Heart right ventricle (tissue), 16 donors: ENCODE measurements around the gene DYSF. TPM values are rescaled to one million over a fixed set of nuclear protein-coding genes. Genes with fewer than 3 reads are reported as not detected.
"Not testable (repeated sequence)": the region's sequence is repeated elsewhere in the genome, so short reads cannot be mapped to it uniquely, and the experiment has no call there.

Experiments
- ATAC-seq, 8 donors: fragments of 200-7000 bp; cut with Tn5 transposase; one replicate each; pipeline ENCODE4 v1.9.1; 2020; ENCODE audit warnings: mild to moderate bottlenecking in 8 of 8, moderate library complexity in 8 of 8, moderate number of reproducible peaks in 1 of 8
- DNase-seq, 2 donors: peaks; one replicate each; pipeline ENCODE4 v3.0.0-alpha.2; 2020
- H3K27ac ChIP-seq, 10 donors: fragments of 200-600 bp; sonication (generic) in 2 of 10; one replicate each; pipeline versions ENCODE4 v1.5.0 to v1.8.0; 2020 to 2022; ENCODE audit warnings: mild to moderate bottlenecking in 3 of 10
- H3K27me3 ChIP-seq, 7 donors: fragments of 200-600 bp; one replicate each; pipeline ENCODE4 v1.8.0; 2021 to 2022; ENCODE audit warnings: mild to moderate bottlenecking in 2 of 7
- H3K36me3 ChIP-seq, 9 donors: fragments of 200-600 bp; sonication (generic) in 1 of 9; one replicate each; pipeline versions ENCODE4 v1.5.0 to v1.8.0; 2020 to 2022; ENCODE audit warnings: mild to moderate bottlenecking in 2 of 9
- H3K4me1 ChIP-seq, 9 donors: fragments of 200-600 bp; sonication (generic) in 1 of 9; one replicate each; pipeline versions ENCODE4 v1.5.0 to v1.8.0; 2020 to 2022; ENCODE audit warnings: mild to moderate bottlenecking in 4 of 9
- H3K4me3 ChIP-seq, 10 donors: fragments of 200-600 bp; sonication (generic) in 2 of 10; one replicate each; pipeline versions ENCODE4 v1.5.0 to v1.8.0; 2020 to 2022; ENCODE audit warnings: mild to moderate bottlenecking in 7 of 10, moderate library complexity in 2 of 10
- H3K9me3 ChIP-seq, 11 donors: fragments of 200-600 bp in 10 of 11; sonication (generic) in 2 of 11; one replicate each; pipeline versions ENCODE4 v1.5.0 to v1.8.0; 2013 to 2022; ENCODE audit warnings: mild to moderate bottlenecking in 2 of 11, control low read depth in 1 of 11, moderate library complexity in 1 of 11
- CTCF ChIP-seq, 9 donors: fragments of 200-600 bp; sonication (generic) in 2 of 9; IDR thresholded peaks; one replicate each; pipeline versions ENCODE4 v1.5.0 to v1.8.0; 2021 to 2022; ENCODE audit warnings: antibody characterized with exemption in 9 of 9, mild to moderate bottlenecking in 5 of 9, moderate library complexity in 1 of 9
- WGBS, 2 donors: extraction: QIAGEN DNeasy Blood & Tissue Kit; methylation state at CpG; one replicate each; pipeline ENCODE4 v1.1.7; 2013; ENCODE audit warnings: inconsistent platforms in 1 of 2; 5-methylcytosine and 5-hydroxymethylcytosine counted together
- intact Hi-C, 10 donors: fragments of 100-400 bp; cut with DNase I; formaldehyde crosslinking; loops; one replicate each; pipeline versions ENCODE4 v1.11.1 to v1.14.2; 2022
- polyA plus RNA-seq, 2 donors: library from polyadenylated mRNA; stranded (reverse); fragments of 200-250 nt; gene quantifications; one replicate each; pipeline ENCODE4 v1.2.3, GENCODE V29; 2013
- total RNA-seq, 10 donors: library from RNA; stranded (reverse); fragmentation: NEBNext Ultra II Directional in 3 of 10; extraction: Animal tissue kit (Norgen Biotek cat#: 25700) in 3 of 10; gene quantifications; one replicate each; pipeline versions ENCODE4 v1.2.1 to v1.2.4, GENCODE V29; 2021 to 2023
- donor health status: Arrhythmogenic right ventricular cardiomyopathy.
- donor health status: ischemic (EF 13 %, LVEDD 7.1; RV severe dilation, severe dysfunction).
- donor health status: healthy with polysubstance abuse.
- donor health status: DM: no; HTN: yes; CAD: no.
- donor health status: DM: no; HTN: no; CAD: no.
- donor health status: ischemic (EF 25% LVEDD 6.9; RV normal size, moderate dysfunction).
- donor health status: ischemic (EF 25% LVEDD 5.7; RV mildly dilated, moderate dysfunction).
- donor health status: healthy.
- donor health status: DM: yes; HTN: yes; CAD: no.
- donor health status: Ischemic cardiomyopathy.
- donor health status: ischemic (EF 35%, LVEDD 5.7; RV mildly dilated, moderate dysfunction).
- donor health status: nonischemic (EF 11% LVEDD 7.7; RV severe dilation, severe dysfunction).
- donor health status: DM: yes; HTN: yes; CAD: no.
- donor health status: PGD.
- donor health status: ischemic (EF 29% LVEDD 5.4; RV normal size, mild dysfunction).
- donor health status: nonischemic (EF 23%, LVEDD 6.1; RV moderate dilation, normal function).

Gene DYSF
- total and polyA plus RNA-seq, 12 donors = 20.6 to 100 (median 64.8) TPM

DNA sequence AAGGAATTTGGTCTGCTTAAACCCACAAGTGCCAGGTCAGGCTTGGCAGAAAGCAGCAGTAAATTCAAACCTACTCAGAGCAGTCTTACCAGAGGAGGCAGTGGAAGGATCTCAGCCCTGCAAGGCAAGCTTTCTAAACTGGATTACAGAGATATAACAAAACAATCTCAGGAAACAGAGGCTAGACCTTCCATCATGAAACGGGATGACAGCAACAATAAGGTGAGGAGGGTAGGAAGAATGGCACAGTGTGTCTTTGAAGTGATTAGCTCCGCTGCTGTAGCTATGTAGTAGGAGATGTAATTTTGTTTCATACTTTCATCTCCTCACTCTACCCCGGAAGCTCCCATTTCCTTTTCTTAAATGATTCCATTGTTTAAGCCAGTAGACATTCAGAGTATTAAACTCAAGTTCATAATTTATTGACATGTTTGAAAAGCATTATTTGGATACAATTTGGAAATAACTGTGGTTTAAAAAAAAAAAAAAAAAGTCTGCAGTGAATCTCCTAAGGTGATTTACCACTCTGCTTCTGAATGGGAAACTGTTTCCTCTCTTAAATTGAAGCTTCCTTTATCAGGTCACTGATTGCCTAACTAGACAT is 29.4 kb upstream of the DYSF start:
- Histone ChIP-seq H3K4me3 (no peak overlapping the region), H3K36me3 (peaks cover 0 to 97% (median 45%) of the 10 kb centered on the region in 9 donors), H3K9me3 (no peaks in the 10 kb centered on the region), H3K4me1 (peaks cover 0 to 43% (median 14%) of the 10 kb centered on the region in 9 donors), H3K27me3 (no peaks in the 10 kb centered on the region), H3K27ac (peak overlapping the region in 2 of 10 donors; percentile 44 to 56)
- ATAC-seq = peak in 5 of 8 donors; percentile 31 to 61 (median 50)
- DNase-seq = no peak
- intact Hi-C loops = loop anchor here in 1 of 10 donors (5.0 kb wide), 1 partner anchor 37 kb away; no protein-coding TSS in a partner anchor
- TF ChIP-seq CTCF (IDR thresholded peaks at IDR 0.05) = no peak
- 54 to 63% methylated on average over 3 of the region's 3 CpGs for WGBS, 2 donors

DNA sequence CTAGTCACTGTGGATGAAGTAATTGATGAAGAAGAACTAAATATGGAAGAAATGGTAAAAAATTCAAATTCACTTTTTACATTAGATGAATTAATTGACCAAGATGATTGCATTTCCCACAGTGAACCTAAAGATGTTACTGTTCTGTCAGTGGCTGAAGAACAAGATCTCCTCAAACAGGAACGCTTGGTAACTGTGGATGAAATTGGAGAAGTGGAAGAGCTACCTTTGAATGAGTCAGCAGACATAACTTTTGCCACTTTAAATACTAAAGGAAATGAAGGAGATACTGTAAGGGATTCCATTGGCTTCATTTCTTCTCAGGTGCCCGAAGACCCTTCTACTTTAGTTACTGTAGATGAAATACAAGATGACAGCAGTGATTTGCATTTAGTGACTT is 26.6 kb upstream of the DYSF start:
- DNase-seq = no peak
- no peak for TF ChIP-seq CTCF (IDR thresholded peaks at IDR 0.05)
- Histone ChIP-seq H3K27me3 (no peaks in the 10 kb centered on the region), H3K36me3 (peaks cover 0 to 100% (median 62%) of the 10 kb centered on the region in 9 donors), H3K9me3 (no peaks in the 10 kb centered on the region), H3K4me1 (peaks cover 0 to 43% (median 13%) of the 10 kb centered on the region in 9 donors), H3K4me3 (no peak overlapping the region), H3K27ac (peak overlapping the region in 1 of 10 donors; percentile 10)
- intact Hi-C loops = no loop called here
- 96 to 97% methylated on average over 2 of the region's 2 CpGs for WGBS, 2 donors
- ATAC-seq = no peak

DNA sequence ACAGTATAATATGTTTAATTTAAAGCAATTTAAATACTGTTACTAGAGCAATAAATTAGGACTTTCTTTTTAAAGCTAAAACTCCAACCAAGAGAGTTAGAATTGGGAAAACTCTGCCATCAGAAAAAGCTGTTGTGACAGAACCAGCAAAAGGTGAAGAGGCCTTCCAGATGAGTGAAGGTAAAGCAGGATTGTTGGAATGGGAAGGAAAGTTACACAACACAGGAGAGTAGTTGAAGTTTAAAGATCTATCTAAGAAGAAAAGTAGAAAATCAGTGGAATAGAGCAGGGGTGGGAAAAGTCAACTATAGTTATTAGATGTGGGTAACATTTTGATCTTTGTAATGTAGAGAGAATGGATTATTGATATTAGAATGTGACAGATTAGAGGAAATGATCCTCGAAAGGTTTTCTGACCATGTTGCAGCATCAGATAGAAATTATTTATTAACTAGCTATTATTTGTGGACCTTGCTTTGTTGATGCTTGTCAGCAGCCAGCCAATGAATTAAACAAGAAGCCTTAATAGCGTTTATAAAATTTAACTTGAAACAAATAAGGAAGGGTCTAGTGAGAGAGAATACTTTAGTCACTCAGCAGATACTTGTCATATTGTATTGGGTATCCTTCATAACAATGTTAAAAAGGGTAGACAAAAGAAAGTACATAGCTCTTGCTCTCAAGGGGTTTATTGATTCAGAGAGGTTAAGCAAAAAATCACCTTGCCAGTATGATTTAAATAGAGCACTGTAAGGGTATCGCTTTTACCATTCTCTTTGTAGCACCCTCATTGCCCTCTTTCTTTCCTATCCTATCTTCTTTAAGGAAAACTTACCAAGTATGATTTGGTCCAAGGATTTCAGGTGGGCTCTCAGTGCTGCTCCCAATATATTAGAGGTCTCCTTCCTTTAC is 24.6 kb upstream of the DYSF start:
- no peak overlapping the region for H3K27ac ChIP-seq
- no peak for TF ChIP-seq CTCF (IDR thresholded peaks at IDR 0.05)
- no peak for ATAC-seq
- DNase-seq = no peak
- intact Hi-C loops = no loop called here
- no peaks in the 10 kb centered on the region for H3K9me3 ChIP-seq
- 94 to 95% methylated on average over 3 of the region's 3 CpGs for WGBS, 2 donors
- H3K27me3 ChIP-seq = no peaks in the 10 kb centered on the region
- H3K36me3 ChIP-seq = peaks cover 0 to 100% (median 80%) of the 10 kb centered on the region in 9 donors
- H3K4me3 ChIP-seq = no peak overlapping the region
- peaks cover 0 to 27% (median 8%) of the 10 kb centered on the region in 9 donors for H3K4me1 ChIP-seq

- DNase-seq, H3K4me3 ChIP-seq, ATAC-seq, H3K27me3 ChIP-seq, H3K9me3 ChIP-seq, H3K27ac ChIP-seq, intact Hi-C loops: not testable (repeated sequence)
- peaks cover 0 to 15% (median 0%) of the 10 kb centered on the region in 9 donors for H3K4me1 ChIP-seq
- H3K36me3 ChIP-seq = peaks cover 0 to 39% (median 3%) of the 10 kb centered on the region in 9 donors
- WGBS, 2 donors = 85 to 90% methylated on average over 5 of the region's 5 CpGs
These were observed 8.2 kb upstream of the DYSF start for GRCh38 chr2:71445142-71445541.
